Calu3 (cell line): ENCODE results near the gene LRRC1. TPM values are rescaled to one million over a fixed set of nuclear protein-coding genes. Genes with fewer than 3 reads are reported as not detected.

Experiments used
- BruUV-seq: library from RNA; stranded (reverse); fragments of 400-500 nt; replicated peaks from 2 replicates; lab custom pipeline; 2021; lab: Mats Ljungman, UMichigan
- CTCF ChIA-PET: fragments of 300-600 bp; sonication (Branson Sonifier 250); formaldehyde crosslinking; loops from one replicate; lab custom pipeline; 2022; ENCODE audit warnings: antibody characterized with exemption; lab: Charles Lee
- DNase-seq: peaks from one replicate; pipeline ENCODE4 v3.0.0; 2022
- H3K27ac Mint-ChIP-seq: one replicate; pipeline ENCODE4 v1.8.0; 2022; ENCODE audit warnings: mixed read lengths; ENCODE audit not compliant: unreplicated experiment
- H3K27me3 Mint-ChIP-seq: one replicate; pipeline ENCODE4 v1.8.0; 2022; ENCODE audit warnings: mixed read lengths; ENCODE audit not compliant: unreplicated experiment
- H3K36me3 Mint-ChIP-seq: one replicate; pipeline ENCODE4 v1.8.0; 2022; ENCODE audit warnings: mild to moderate bottlenecking, moderate library complexity, mixed read lengths; ENCODE audit not compliant: insufficient read depth, unreplicated experiment
- H3K4me1 Mint-ChIP-seq: one replicate; pipeline ENCODE4 v1.8.0; 2022; ENCODE audit warnings: mild to moderate bottlenecking, low read depth, mixed read lengths; ENCODE audit not compliant: unreplicated experiment
- H3K4me3 Mint-ChIP-seq: one replicate; pipeline ENCODE4 v1.8.0; 2022; ENCODE audit warnings: mild to moderate bottlenecking, low read depth, moderate library complexity, mixed read lengths; ENCODE audit not compliant: unreplicated experiment
- H3K9me3 Mint-ChIP-seq: one replicate; pipeline ENCODE4 v1.8.0; 2022; ENCODE audit warnings: low read depth, mixed read lengths; ENCODE audit not compliant: unreplicated experiment
- intact Hi-C: fragments of 100-400 bp; cut with micrococcal nuclease; formaldehyde crosslinking; loops from one replicate; pipeline ENCODE4 v1.10.0; 2022; ENCODE audit not compliant: unreplicated experiment
- total RNA-seq: library from RNA; stranded (reverse); gene quantifications from 2 replicates; pipeline ENCODE4 v1.2.3, GENCODE V29; 2022
- TF ChIP-seq, protein P1 (sequence below): fragments of 200-600 bp; IDR thresholded peaks from one replicate; pipeline ENCODE4 v1.8.0; 2022; ENCODE audit warnings: antibody characterized with exemption; ENCODE audit not compliant: unreplicated experiment

LRRC1 gene
- total RNA-seq, 1 experiment from 2014 or later: 26.6 TPM

DNA sequence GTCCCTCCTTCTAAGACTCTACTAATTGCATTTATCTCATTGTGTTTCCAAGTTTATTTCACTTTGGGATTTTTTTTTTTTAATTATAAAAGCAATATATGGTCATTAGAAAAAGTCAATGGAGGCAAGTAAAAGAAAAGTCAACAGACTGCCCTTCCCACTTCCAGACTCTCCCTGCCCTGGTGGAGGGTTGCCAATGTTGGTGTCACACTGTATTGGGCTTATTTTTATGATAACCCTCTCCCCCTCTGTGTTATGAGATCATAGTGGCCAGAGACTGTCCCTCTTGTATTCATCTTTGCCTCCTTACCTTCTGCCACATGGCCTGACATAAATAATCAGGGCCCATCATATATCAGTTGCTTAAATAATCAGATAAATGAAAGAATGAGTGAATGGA lies 63.4 kb downstream of the LRRC1 start:
- no peaks in the 10 kb centered on the region for H3K9me3 Mint-ChIP-seq
- no peak overlapping the region for H3K4me3 Mint-ChIP-seq
- CTCF ChIA-PET: no interaction called here
- no peak overlapping the region for H3K27ac Mint-ChIP-seq
- BruUV-seq: no TSS peak
- peaks cover 66% of the 10 kb centered on the region for H3K4me1 Mint-ChIP-seq
- TF ChIP-seq, protein P1, sequence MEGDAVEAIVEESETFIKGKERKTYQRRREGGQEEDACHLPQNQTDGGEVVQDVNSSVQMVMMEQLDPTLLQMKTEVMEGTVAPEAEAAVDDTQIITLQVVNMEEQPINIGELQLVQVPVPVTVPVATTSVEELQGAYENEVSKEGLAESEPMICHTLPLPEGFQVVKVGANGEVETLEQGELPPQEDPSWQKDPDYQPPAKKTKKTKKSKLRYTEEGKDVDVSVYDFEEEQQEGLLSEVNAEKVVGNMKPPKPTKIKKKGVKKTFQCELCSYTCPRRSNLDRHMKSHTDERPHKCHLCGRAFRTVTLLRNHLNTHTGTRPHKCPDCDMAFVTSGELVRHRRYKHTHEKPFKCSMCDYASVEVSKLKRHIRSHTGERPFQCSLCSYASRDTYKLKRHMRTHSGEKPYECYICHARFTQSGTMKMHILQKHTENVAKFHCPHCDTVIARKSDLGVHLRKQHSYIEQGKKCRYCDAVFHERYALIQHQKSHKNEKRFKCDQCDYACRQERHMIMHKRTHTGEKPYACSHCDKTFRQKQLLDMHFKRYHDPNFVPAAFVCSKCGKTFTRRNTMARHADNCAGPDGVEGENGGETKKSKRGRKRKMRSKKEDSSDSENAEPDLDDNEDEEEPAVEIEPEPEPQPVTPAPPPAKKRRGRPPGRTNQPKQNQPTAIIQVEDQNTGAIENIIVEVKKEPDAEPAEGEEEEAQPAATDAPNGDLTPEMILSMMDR: no peak
- DNase-seq: no peak
- H3K27me3 Mint-ChIP-seq: no peaks in the 10 kb centered on the region
- intact Hi-C loops: loop anchor here (5.0 kb wide), 1 partner anchor 69 kb away; no protein-coding TSS in a partner anchor
- H3K36me3 Mint-ChIP-seq: no peaks in the 10 kb centered on the region

DNA sequence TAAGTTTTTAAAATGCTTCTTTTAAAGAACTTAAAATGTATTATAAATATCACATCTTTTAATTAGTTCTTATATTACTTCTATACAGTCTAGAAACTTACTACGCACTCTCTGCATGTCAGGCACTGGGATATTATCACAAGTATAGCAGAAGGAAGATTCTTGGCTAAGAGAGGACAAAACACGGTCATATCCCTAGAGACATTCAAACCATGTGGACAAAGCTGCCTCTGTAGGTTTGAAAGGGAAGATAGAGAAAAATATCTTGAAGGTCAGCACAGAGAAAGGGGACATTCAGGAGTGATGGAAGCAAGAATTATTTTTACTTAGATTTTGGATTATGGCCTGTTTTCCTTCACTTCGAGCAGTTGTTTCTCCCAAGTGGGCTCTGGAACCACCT lies 64.1 kb downstream of the LRRC1 start:
- CTCF ChIA-PET: interaction anchor here (0.5 kb wide), 1 partner anchor 28 kb away, joined by 4 read pairs; no protein-coding TSS in a partner anchor
- intact Hi-C loops: loop anchor here (5.0 kb wide), 1 partner anchor 68 kb away; no protein-coding TSS in a partner anchor

DNA sequence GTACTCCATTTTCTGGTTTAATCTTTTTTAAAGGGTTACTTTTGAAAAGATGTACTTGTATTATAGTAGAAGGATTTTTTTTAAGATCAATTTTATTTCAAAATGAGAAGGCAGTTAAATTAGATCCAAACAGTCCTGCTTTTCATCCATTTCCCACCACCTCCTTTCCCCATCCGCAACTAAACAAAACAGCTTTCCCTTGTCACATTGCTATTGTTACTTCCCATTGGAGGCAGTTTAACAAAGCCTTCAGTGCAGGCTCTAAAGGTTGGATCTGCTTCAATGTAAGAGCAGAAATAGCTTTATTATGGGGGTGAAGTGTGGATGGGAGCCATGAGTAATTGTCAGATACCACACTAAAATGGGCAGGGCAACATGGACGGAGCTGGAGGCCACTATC lies 65.7 kb downstream of the LRRC1 start:
- no peaks in the 10 kb centered on the region for H3K9me3 Mint-ChIP-seq
- no peak overlapping the region for H3K4me3 Mint-ChIP-seq
- CTCF ChIA-PET: interaction anchor here (0.5 kb wide), 1 partner anchor 209 kb away, joined by 3 read pairs; no protein-coding TSS in a partner anchor
- TF ChIP-seq, protein P1: no peak
- H3K4me1 Mint-ChIP-seq: peaks cover 62% of the 10 kb centered on the region
- H3K27ac Mint-ChIP-seq: no peak overlapping the region
- no peak for DNase-seq
- no peaks in the 10 kb centered on the region for H3K36me3 Mint-ChIP-seq
- no TSS peak for BruUV-seq
- intact Hi-C loops: no loop called here
- no peaks in the 10 kb centered on the region for H3K27me3 Mint-ChIP-seq

More for the DNA sequence above, 64.1 kb downstream of the LRRC1 start:
- H3K27me3 Mint-ChIP-seq: no peaks in the 10 kb centered on the region
- H3K9me3 Mint-ChIP-seq: no peaks in the 10 kb centered on the region
- TF ChIP-seq, protein P1: no peak
- DNase-seq: no peak
- no TSS peak for BruUV-seq
- no peak overlapping the region for H3K4me3 Mint-ChIP-seq
- H3K36me3 Mint-ChIP-seq: no peaks in the 10 kb centered on the region
- no peak overlapping the region for H3K27ac Mint-ChIP-seq
- peaks cover 70% of the 10 kb centered on the region for H3K4me1 Mint-ChIP-seq

DNA sequence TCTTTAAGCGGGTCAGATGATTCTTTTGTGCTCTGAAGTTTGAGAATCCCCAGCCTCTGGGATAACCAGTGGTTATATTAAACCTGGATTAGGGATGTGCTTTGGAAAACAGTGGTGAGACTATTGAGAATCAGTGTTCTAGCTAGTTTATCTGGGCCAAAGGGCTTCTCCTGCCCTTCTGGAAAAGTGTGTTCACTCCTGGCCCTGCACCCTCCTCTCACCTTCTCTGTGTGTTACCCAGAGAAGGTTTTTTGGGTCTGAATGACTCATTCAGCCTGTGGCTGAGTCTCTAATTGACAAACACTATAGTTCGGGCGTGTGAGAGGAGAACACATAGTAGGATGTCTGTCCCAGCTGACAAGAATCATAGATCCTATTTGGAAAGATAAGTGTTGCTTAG lies 66.7 kb downstream of the LRRC1 start:
- CTCF ChIA-PET: no interaction called here
- Mint-ChIP-seq H3K4me1 (peaks cover 52% of the 10 kb centered on the region), H3K4me3 (no peak overlapping the region), H3K27ac (no peak overlapping the region), H3K36me3 (no peaks in the 10 kb centered on the region), H3K9me3 (no peaks in the 10 kb centered on the region), H3K27me3 (no peaks in the 10 kb centered on the region)
- no peak for DNase-seq
- no TSS peak for BruUV-seq
- intact Hi-C loops: no loop called here
- TF ChIP-seq, protein P1: no peak
